Measurements from ENCODE around the gene BTD.

BTD gene

DNA sequence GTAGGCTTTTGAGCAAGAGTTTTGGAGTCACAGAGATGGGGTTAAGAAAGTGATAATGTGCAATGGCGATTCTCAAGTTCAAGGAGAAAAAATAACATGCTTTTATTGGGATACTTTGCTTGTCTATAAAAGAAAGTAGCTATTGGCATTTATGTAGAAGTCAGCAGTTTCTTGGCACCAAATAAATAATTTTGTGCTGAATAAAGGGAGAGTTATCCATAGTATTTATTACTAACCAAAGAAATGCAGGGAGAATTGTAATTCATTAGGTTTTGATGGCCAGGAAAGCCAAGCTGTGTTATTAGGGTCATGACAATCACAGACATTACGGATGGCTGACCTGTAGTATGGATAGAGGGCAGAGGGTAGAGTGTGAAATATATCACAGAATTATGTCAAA is 33.1 kb downstream of the BTD start:
- H3K4me3 ChIP-seq (ENCODE audit: low read depth, low read length): no peak overlapping the region

DNA sequence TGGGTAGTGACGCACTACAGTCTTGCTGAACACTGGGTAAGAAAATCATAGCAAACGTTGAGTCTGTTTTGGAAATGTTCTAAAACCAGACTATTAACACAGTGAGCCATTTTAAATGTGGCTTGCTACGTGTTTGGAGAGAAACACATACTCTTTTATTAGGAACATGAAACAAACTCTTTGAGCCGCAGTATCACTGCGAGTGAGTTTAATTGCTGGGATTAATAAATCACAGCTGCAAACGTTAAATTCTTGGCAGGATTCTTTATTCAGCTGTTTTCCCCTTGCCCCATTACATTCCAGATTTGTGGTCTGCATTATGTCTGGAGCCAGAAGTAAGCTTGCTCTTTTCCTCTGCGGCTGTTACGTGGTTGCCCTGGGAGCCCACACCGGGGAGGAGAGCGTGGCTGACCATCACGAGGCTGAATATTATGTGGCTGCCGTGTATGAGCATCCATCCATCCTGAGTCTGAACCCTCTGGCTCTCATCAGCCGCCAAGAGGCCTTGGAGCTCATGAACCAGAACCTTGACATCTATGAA is 33.6 kb downstream of the BTD start:
- H3K4me3 ChIP-seq (ENCODE audit: low read depth, low read length): no peak overlapping the region

DNA sequence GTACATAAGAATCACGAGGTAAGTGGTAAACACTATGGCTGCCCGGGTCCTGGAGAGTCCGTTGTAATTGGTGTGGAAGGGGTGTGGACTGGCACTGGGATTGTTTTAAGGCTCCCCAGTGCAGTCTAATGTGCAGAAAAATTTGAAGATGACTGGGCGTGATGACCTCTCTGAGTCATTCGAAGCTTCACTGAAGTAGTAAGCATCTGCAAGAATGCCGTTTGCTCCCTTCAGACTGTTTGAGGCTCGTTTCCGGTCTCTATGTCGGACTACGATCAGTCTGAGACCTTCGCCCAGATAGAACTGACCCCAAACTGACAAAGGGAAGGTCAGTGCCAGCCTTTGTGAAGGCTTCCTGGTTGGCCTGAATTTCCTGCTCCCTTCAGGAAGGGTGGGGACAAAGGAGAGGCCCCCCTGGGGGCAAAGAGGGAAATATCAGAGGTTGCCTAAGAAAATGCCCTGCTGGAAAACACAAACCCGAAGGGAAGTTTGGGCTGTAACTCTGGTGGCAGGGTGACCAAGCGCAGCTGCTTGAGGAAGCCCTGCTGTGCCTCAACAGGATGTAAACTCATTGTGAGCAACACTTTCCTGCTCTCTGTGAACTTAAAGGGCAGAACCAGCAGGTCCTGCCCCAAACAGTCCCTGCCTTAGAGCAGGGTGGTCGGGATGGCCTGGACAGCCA is 34.6 kb downstream of the BTD start:
- H3K4me3 ChIP-seq (ENCODE audit: low read depth, low read length): no peak overlapping the region

DNA sequence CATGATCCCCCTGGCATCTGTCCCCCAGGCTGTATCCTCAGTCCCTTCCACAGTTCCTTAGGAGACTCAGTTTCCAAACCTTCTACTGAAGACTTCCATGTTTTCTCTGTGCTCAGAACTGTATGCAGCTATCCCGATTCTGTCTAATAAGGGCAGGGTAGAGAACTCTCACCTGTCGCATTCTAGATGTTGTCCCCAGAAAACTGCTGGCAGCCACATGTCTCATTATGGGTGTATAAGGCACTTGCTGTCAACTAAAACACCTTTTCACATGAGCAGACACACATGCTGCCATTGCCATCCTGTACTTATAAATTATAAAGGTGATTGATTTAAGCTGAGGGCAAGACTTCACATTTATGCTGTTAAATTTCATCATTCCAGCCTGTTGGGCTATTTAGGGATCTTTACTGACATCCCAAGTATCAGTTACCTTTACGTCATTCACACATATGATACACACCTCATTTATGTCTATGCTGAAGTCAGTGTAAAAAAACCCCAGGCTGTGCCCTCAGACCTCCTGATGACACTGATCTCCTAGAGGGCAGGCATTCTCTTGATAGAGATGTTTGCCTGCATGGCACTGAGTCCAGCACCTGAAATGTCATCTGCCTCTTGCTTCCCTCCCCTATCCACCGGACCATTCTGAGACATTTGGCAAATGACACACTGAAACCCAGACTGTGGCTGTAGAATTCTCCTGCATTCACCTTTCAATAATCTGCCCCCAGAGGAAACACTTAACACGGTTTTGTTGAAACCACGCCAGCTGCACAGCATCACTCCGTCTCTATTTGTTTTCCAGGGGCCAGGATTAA is 35.8 kb downstream of the BTD start:
- no peak overlapping the region for H3K4me3 ChIP-seq (ENCODE audit: low read depth, low read length)

DNA sequence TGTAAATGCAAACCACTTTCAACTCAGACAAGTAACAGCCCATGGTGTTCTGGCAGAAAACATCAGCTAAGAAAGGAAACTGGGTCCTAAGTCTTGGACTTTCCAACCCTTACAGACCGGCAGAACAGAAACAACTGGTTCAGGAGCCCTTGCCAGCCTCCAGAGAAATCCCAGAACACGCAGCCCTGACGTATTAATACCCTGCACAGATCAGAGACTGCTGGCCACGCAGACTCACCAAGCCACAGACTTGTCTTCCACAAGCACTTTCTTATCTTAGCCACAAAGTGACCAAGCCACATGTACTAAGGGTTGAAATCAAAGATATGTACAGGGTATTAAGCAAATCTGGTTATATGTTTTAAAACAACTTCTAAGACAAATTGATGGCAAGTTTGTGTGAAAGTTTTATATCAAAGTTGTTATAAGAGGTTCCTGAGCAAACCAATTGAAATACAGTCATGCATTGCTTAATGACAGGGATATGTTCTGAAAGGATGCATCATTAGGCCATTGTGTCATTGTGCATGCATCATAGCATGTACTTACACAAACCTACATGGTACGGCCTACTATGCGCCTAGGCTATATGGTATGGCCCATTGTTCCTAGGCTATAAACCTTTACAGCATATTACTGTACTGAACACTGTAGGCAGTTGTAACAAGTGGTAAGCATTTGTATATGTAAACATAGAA is 36.8 kb downstream of the BTD start:
- no peak overlapping the region for H3K4me3 ChIP-seq (ENCODE audit: low read depth, low read length)

DNA sequence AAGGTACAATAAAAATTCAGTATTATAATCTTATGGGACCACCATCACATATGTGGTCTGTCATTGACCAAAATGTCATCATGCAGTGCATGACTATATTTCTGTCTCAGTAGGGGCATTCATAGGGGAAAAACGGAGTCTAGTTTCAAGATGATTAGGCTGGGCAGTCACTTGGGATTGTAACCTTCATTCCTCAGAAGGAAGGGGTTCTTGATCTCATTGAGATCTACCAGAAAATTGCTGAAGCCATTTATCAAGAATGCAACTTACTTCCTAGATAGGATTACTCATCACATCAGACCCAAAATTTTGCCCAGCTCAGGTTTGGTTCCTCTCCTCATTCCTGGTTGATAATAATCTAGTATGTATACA is 37.3 kb downstream of the BTD start:
- H3K4me3 ChIP-seq (ENCODE audit: low read depth, low read length): no peak overlapping the region

DNA sequence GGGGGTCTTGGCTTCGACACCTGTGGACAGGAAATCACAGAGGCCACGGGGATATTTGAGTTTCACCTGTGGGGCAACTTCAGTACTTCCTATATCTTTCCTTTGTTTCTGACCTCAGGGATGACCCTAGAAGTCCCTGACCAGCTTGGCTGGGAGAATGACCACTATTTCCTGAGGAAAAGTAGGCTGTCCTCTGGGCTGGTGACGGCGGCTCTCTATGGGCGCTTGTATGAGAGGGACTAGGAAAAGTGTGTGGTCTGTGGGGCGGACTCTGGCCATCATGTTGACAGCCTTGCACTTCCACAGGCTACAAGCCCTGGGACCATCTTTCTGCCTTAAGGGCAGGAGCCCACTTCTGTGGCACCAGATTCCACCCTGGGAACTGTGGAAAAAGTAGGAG is 43.7 kb downstream of the BTD start:
- no peak overlapping the region for H3K4me3 ChIP-seq (ENCODE audit: low read depth, low read length)

DNA sequence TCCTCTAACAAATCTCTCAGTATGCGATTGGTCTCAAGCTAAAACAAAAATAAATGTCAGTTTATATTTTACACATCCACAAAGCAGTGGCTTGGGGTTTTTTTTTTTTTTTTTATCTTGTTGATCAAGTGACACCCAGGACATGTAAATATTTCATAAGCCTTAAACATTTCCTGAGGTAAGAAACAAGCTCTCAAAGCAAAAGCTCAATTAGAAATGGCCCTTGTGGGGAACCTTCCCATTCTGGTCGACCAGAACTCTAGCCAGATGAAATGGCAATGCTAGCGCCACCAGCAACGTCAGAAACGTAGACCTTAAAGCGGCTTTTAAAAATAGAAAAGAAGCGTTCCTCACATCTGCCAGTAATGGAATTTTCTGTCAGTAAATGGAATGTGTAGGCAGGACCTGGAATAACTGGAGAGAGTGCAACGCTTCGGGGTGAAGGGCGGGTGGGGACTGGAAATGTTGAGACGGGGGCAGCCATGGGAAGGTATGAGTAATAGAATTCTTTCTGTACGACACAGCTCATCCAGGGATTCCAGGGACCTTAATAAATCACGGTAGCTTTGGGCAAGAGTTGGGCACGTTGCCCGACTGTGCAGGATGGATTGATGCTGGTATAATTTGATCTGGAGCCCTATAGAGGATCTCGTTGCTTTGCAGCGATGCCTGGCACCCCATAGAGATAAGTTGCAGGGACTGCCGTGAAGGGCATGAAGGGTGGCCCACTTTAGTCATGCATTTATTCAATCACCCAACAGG is 44.4 kb downstream of the BTD start:
- no peak overlapping the region for H3K4me3 ChIP-seq (ENCODE audit: low read depth, low read length)

DNA sequence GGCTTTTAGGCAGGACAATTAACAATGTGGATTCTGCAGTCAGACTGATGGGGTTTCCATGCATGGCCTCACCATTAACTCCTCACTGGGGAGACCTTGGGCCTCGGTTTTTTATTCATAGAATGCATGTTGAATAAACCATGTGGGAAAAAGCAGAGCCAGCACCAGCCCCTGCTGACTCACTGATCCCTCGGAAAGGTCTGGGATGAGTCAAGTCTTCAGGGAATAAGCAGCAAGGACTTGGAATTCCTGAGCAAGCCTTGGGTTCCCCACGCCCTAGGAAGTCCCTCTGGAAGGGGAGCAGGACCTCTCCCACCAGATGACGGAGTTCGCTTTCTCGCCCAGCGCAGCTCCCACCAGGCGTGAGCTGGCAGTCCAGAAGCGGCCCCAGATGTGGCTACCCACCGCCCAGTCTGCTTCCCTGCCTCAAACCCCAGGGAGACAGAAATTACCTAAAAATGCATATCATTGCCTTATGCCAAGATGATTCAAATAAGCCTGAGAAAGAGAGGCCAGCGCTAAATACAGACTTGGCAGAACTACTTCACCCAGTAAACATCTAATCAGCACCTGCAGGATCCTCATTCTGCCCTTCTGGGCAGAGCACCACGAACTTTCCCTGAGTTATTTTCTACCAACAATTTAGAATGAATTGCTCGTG is 45.4 kb downstream of the BTD start:
- no peak overlapping the region for H3K4me3 ChIP-seq (ENCODE audit: low read depth, low read length)

DNA sequence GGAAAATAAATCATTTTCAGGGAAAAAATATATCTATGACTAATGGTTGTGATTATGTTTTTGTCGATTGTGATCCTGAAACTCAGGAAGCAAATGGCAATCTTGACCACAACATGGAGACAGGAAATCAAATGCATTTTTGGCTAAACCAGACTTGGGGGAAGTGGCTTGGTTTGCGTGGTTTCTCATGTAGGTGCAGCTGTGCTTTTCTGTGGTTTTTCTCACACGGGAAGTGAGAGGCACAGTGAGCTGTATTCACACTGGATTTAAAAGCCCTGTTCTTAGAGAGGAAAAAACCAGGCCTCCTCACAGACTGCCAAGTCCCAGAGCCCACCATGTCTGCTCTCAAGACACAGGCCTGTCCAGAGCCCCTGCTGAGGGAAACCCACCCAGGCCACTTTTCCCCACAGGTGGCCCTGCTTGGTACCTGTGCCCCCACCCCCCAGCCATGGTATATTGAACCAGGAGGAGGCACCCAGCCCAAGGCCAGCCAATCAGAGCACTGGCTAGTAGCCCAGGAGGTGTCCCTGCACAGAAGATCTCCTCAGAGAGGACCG is 46.1 kb downstream of the BTD start:
- no peak overlapping the region for H3K4me3 ChIP-seq (ENCODE audit: low read depth, low read length)

DNA sequence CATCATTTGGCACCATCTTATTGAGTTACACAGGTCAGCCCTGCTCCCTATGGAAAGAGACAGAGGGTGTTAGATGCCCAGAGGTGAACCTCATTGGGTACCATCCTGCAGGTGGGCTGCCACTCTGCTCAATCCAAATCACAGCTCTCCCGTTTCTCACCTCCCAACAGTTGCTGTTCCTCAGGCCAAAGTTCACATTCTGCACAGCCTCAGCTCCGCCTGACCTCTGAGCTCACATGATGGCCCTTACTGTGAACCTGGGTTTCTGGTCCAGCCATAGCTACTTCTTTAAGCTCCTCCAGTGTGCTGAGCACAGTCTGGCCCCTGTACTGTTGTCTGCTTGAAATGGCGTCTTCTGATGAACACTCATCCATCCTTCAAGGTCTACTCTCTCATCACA is 47.8 kb downstream of the BTD start:
- no peak overlapping the region for H3K4me3 ChIP-seq (ENCODE audit: low read depth, low read length)

DNA sequence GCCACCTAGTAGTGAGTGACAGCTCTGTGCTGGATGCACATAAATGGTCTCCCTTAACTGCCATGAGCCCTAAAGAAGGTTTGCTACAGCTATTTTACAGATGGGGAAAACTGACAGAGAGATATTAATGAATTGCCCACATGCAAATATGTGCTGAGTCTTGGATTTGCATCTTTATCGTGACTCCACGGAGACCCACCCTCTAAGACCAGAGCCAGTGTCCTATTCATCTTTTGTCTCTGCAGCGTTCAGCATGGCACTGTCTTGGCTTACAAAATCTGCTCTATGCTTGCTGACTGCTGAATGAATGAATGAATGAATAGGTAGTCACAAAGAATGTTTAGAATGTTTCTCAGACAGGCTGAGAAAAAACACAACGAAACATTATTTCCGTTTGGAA is 48.3 kb downstream of the BTD start:
- no peak overlapping the region for H3K4me3 ChIP-seq (ENCODE audit: low read depth, low read length)

DNA sequence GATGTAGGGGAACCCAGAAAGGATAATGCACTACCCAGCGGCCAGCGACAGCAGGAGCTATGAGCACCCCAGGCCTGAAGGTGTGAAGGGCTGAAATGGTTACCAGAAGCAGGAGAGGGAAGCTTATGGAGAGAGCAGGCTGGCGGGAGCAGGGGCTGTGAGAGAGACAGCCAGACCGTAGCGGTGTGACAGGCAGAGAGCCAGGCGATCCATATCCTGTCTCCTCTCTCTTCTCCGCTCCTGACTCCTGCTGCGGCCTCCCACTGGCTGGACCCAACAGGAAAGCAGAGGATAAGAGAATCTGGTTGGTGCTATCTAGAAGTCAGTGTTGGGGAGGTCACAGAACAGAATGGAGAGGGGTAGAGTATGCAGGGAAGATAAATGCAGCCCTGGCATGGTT is 49.9 kb downstream of the BTD start:
- H3K4me3 ChIP-seq (ENCODE audit: low read depth, low read length): no peak overlapping the region

DNA sequence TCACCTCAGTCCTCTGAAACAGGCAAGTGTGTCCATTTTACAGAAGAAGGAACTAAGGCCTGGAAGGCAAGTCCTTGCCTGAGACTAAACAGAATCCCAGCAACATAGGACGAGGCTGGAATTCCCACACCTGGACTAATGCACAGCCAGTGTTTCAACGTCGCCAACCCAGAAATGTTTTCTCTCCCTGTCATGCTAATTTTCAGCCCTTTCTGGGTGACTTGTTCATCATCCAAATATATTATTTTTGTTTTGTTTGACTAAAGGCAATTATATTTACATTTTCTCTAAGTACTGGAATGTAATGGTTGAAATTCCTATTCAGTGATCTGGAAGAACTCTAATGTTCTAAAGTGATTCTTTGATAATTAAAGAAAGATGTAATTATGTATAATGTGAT is 51.8 kb downstream of the BTD start:
- no peak overlapping the region for H3K4me3 ChIP-seq (ENCODE audit: low read depth, low read length)

DNA sequence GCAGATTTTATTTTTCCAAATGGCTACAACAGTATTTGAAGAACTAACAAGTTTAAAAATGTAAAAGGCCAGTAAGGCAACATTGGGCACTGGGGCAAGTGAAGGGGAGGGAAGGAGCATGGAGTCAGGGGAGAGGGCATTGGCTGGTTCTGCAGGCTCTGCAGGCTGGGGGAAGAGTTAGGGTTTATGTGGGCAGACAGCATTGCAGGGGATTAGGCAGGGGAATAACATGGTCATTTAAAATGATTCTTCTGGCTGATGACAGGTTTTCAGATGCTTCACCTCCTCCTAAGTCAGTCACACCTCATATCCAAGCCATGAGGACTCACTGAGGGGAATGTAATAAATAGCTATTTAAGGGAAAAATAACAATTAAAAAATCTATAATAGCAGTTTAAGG is 52.6 kb downstream of the BTD start:
- no peak overlapping the region for H3K4me3 ChIP-seq (ENCODE audit: low read depth, low read length)

DNA sequence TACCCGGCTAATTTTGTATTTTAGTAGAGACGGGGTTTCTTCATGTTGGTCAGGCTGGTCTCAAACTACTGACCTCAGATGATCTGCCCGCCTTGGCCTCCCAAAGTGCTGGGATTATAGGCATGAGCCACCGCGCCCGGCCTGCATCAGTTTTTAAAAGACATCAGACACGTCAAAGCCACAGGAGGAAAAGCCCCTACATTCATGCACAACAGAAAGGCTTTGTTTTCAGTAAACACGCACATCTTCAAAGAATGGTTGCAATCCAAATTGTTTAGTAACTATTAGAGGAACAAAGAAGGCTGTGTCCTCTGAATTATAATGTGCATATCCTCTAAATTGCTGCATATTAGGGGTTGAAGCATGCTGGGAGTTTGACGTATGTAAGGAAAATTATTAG is 53.3 kb downstream of the BTD start:
- no peak overlapping the region for H3K4me3 ChIP-seq (ENCODE audit: low read depth, low read length)

DNA sequence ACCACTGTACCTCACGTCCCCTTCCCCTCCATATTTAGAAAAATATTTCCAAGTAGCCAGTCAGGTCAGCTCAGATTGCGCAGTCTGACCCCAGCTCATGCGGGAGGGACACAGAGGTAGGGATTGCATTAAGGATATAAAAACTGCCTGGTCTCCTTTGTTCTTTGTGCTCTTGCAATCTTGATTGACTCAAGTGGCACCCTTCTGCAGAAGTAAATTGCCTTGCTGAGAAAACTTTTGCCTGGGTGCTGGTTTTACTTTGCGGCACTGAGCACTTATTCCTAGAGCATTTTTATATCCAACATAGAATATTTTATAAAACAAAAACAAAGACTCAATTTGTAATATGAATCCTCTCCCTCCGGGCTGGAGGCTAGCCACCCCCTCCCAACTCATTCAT is 54.8 kb downstream of the BTD start:
- no peak overlapping the region for H3K4me3 ChIP-seq (ENCODE audit: low read depth, low read length)

DNA sequence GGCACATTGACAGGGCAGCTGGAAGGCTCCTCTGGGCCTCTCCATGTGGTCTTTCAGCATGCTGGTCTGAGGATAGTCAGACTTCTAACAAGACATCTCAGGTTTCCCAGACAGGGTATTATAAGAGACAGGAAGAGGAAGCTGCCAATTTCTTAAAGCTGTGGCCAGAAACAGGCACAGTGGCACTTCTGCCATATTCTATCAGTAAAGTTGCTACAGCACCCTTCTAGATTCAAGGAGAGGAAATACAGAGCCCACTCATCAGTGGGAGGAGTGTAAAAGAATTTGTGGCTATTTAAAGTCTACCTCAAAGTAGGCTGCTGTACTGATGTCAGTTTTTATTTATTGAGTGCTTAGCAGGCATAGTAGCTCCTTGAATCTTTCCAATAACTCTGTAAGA is 55.5 kb downstream of the BTD start:
- H3K4me3 ChIP-seq (ENCODE audit: low read depth, low read length): no peak overlapping the region

DNA sequence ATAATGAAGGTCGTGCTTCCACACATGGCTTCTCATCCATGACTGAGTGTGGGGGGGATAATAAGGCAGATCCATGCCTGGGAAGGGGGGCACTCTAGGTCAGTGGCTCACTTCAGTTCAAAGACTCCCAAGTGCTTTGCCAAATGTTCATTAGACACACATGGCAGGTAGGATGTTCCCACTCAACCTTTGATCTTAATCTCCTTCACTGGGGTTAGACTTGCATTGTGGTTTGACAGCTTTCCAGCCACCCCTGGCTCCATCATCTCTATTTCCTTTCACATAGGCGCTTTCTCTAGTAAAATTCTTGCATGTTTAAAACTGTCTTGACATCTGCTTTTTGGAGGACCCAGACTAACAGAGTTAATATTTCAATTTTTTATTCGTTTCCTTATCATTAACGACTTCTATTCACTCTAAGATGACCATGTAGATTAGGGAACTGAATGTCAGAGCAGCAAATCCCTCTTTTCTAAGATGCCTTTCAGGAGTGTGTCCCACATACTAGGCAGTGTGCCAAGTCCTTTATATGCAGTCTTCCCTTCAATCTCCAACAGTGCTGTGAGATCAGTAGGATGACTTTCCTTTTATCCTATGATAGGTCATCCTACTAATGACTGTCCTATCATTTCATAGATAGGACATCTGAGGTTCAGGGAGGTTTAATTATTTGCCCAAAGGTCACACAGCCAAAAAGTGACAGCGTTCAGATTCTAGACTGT is 57.9 kb downstream of the BTD start:
- H3K4me3 ChIP-seq (ENCODE audit: low read depth, low read length): no peak overlapping the region

Measured in iPS-11a (cell line).